Endothelial cell of umbilical vein (primary cell): ENCODE data around the gene BID. TPM values are rescaled to one million over a fixed set of nuclear protein-coding genes. Genes with fewer than 3 reads are reported as not detected.

Experiments
- BruUV-seq: library from RNA; stranded (reverse); fragments of 400-500 nt; replicated peaks from 2 replicates; lab custom pipeline; 2021; lab: Mats Ljungman, UMichigan
- CTCF ChIA-PET: fragments of 300-600, 350-600 bp; sonication (Branson Sonifier 250); formaldehyde crosslinking; loops from one replicate; lab custom pipeline; 2021; ENCODE audit warnings: antibody characterized with exemption, inconsistent platforms; lab: Charles Lee
- POLR2A ChIA-PET: fragments of 300-600, 350-600 bp; sonication (Branson Sonifier 250); formaldehyde crosslinking; loops from one replicate; lab custom pipeline; 2021; ENCODE audit warnings: antibody characterized with exemption, inconsistent platforms; lab: Charles Lee
- DNase-seq: peaks from one replicate; pipeline ENCODE4 v3.0.0-alpha.2; 2011; ENCODE audit warnings: low read depth, low spot score
- FAIRE-seq: peaks from 2 replicates; lab custom pipeline; 2011; peaks lifted over from hg19 to GRCh38; lab: Jason Lieb, UNC
- H2AFZ ChIP-seq: 2 replicates; pipeline ENCODE4 v1.6.0; 2012; ENCODE audit warnings: low read depth, low read length, control low read depth, inconsistent platforms
- H3K27ac ChIP-seq: 2 replicates; pipeline ENCODE4 v1.5.1; 2011; ENCODE audit warnings: low read depth, mild to moderate bottlenecking, control low read depth, low read length, moderate library complexity; ENCODE audit not compliant: insufficient read depth
- H3K27me3 ChIP-seq, 2 experiments: 2 replicates each; pipeline versions ENCODE4 v1.6.0 to v1.6.1; 2011; ENCODE audit warnings: low read length in 2 of 2, mixed read lengths in 1 of 2; ENCODE audit not compliant: control insufficient read depth in 2 of 2, insufficient read depth in 2 of 2
- H3K36me3 ChIP-seq, 2 experiments: 2 replicates in 1 of 2; 3 replicates in 1 of 2; pipeline ENCODE4 v1.5.1; 2011; ENCODE audit warnings: low read length in 2 of 2, mild to moderate bottlenecking in 1 of 2, moderate library complexity in 1 of 2; ENCODE audit not compliant: control insufficient read depth in 2 of 2, insufficient read depth in 2 of 2; ENCODE audit errors: extremely low read depth in 1 of 2
- H3K4me1 ChIP-seq: 3 replicates; pipeline ENCODE4 v1.5.1; 2011; ENCODE audit warnings: mild to moderate bottlenecking, low read length; ENCODE audit not compliant: control insufficient read depth, insufficient read depth; ENCODE audit errors: extremely low read depth
- H3K4me2 ChIP-seq: 2 replicates; pipeline ENCODE4 v1.6.1; 2011; ENCODE audit warnings: low read length, control low read depth, mixed read lengths; ENCODE audit not compliant: insufficient read depth
- H3K4me3 ChIP-seq, 3 experiments: fragments of 200-600 bp in 1 of 3; sonication (generic), shearing (Covaris generic) in 1 of 3; replicated peaks in 1 of 3; 2 replicates each; pipeline ENCODE4 v1.5.1; 2011 to 2016; ENCODE audit warnings: control low read depth in 3 of 3, low read length in 3 of 3, mild to moderate bottlenecking in 2 of 3, inconsistent platforms in 1 of 3, low read depth in 1 of 3, moderate library complexity in 1 of 3; ENCODE audit not compliant: insufficient read depth in 1 of 3
- H3K79me2 ChIP-seq: 2 replicates; pipeline ENCODE4 v1.6.0; 2012; ENCODE audit warnings: low read length, inconsistent platforms; ENCODE audit not compliant: control insufficient read depth, insufficient read depth
- H3K9ac ChIP-seq: replicated peaks from 2 replicates; pipeline ENCODE3; 2011; ENCODE audit warnings: low read length, control low read depth; ENCODE audit not compliant: insufficient read depth; ENCODE audit errors: extremely low read depth
- H3K9me1 ChIP-seq: replicated peaks from 3 replicates; pipeline ENCODE4 v1.6.0; 2011; ENCODE audit warnings: mild to moderate bottlenecking, low read length; ENCODE audit not compliant: control insufficient read depth, insufficient read depth; ENCODE audit errors: extremely low read depth
- H3K9me3 ChIP-seq: replicated peaks from 2 replicates; pipeline ENCODE4 v1.5.1; 2012; ENCODE audit warnings: low read length, inconsistent platforms; ENCODE audit not compliant: control insufficient read depth, insufficient read depth
- H4K20me1 ChIP-seq: replicated peaks from 2 replicates; pipeline ENCODE3; 2011; ENCODE audit warnings: mild to moderate bottlenecking, low read length; ENCODE audit not compliant: control insufficient read depth, insufficient read depth; ENCODE audit errors: extremely low read depth
- CTCF ChIP-seq, 2 donors: IDR thresholded peaks; 1 replicate in 1 of 2; 2 replicates in 1 of 2; pipeline ENCODE4 v1.5.1; 2011; ENCODE audit warnings: low read length in 2 of 2, mild to moderate bottlenecking in 2 of 2, moderate library complexity in 2 of 2, control low read depth in 1 of 2, inconsistent platforms in 1 of 2, low read depth in 1 of 2; ENCODE audit not compliant: insufficient read depth in 1 of 2; ENCODE audit errors: extremely low read depth in 1 of 2
- EZH2 ChIP-seq: IDR thresholded peaks from 2 replicates; pipeline ENCODE4 v1.6.1; 2012; ENCODE audit warnings: borderline replicate concordance, low read depth, mild to moderate bottlenecking, moderate library complexity, low read length, inconsistent platforms; ENCODE audit not compliant: severe bottlenecking
- FOS ChIP-seq: IDR thresholded peaks from 2 replicates; pipeline ENCODE4 v1.6.1; 2011; ENCODE audit warnings: mild to moderate bottlenecking, low read length, moderate library complexity, borderline replicate concordance; ENCODE audit not compliant: insufficient read depth
- GATA2 ChIP-seq: IDR thresholded peaks from 2 replicates; pipeline ENCODE4 v1.7.0; 2011; ENCODE audit warnings: low read depth, mild to moderate bottlenecking, moderate library complexity, mixed read lengths, low read length; ENCODE audit not compliant: insufficient read length, insufficient read depth
- MYC ChIP-seq: IDR thresholded peaks from one replicate; pipeline ENCODE4 v1.6.1; 2011; ENCODE audit warnings: mild to moderate bottlenecking, low read depth, low read length
- POLR2A ChIP-seq: IDR thresholded peaks from 2 replicates; pipeline ENCODE4 v1.6.1; 2012; ENCODE audit warnings: low read depth, mild to moderate bottlenecking, control low read depth, low read length
- POLR2AphosphoS5 ChIP-seq: IDR thresholded peaks from 2 replicates; pipeline ENCODE4 v1.6.1; 2012; ENCODE audit warnings: low read depth, mild to moderate bottlenecking, control low read depth, low read length, moderate library complexity; ENCODE audit not compliant: insufficient read depth
- dilution Hi-C: fragments of 300-500 bp; cut with MboI; formaldehyde crosslinking; loops from one replicate; pipeline ENCODE4 v1.15.0; 2019; ENCODE audit warnings: low sequenced_read_pairs; ENCODE audit not compliant: extremely low pct_ligation_motif_present
- intact Hi-C: fragments of 100-400 bp; cut with micrococcal nuclease; formaldehyde crosslinking; loops from one replicate; pipeline ENCODE4 v1.10.0; 2022
- polyA plus RNA-seq, 4 experiments: library from polyadenylated mRNA; depleted of rRNA in 3 of 4; stranded (reverse) in 3 of 4; unstranded in 1 of 4; fragments of >200 nt; gene quantifications; 2 replicates each; pipeline versions ENCODE4 v1.2.1 to v1.2.3, GENCODE V29; 2011 to 2012; ENCODE audit warnings: missing spikeins in 1 of 4
- total RNA-seq: library from RNA; stranded (reverse); gene quantifications from 2 replicates; pipeline ENCODE4 v1.2.3, GENCODE V29; 2021
- TF ChIP-seq, protein P1 (sequence below): IDR thresholded peaks from 2 replicates; pipeline ENCODE4 v1.6.1; 2011; ENCODE audit not compliant: insufficient read depth, insufficient read length

Gene BID
- total and polyA plus RNA-seq, 2 donors (not counting 3 experiments of a cell fraction or from before 2014, with no cell fraction given), result 39.0 to 119 TPM

- Histone ChIP-seq H3K27me3 (no peaks in the 10 kb centered on the region), H3K9me3 (no peaks in the 10 kb centered on the region), H3K4me2 (no peak overlapping the region), H3K9me1 (no peaks in the 10 kb centered on the region), H3K27ac (no peak overlapping the region), H4K20me1 (no peaks in the 10 kb centered on the region), H3K4me1 (no peaks in the 10 kb centered on the region), H2AFZ (no peak overlapping the region), H3K4me3 (no peak overlapping the region), H3K79me2 (peaks cover 4% of the 10 kb centered on the region), H3K36me3 (no peaks in the 10 kb centered on the region), H3K9ac (no peak overlapping the region)
- intact Hi-C loops (no loop called here), dilution Hi-C loops (no loop called here)
- BruUV-seq, result no TSS peak
- TF ChIP-seq FOS (no peak), CTCF (IDR thresholded peaks at IDR 0.05; ENCODE audit: extremely low read depth in 1 of 2, insufficient read depth in 1 of 2, low read depth in 1 of 2, low read length in 2 of 2) (peak in 1 of 2 donors; percentile 20)
- TF ChIP-seq, protein P1, sequence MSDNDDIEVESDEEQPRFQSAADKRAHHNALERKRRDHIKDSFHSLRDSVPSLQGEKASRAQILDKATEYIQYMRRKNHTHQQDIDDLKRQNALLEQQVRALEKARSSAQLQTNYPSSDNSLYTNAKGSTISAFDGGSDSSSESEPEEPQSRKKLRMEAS, result no peak
- POLR2A ChIA-PET, result no interaction called here
- DNase-seq (no peak), FAIRE-seq (no peak)
- CTCF ChIA-PET, result interaction anchor here (0.9 kb wide), 1 partner anchor 24 kb away, joined by 3 read pairs; no protein-coding TSS in a partner anchor
Observed at GRCh38 chr22:17748555-17749353, 25.5 kb downstream of the BID start.

- Histone ChIP-seq H4K20me1 (no peaks in the 10 kb centered on the region), H3K9me1 (no peaks in the 10 kb centered on the region), H3K79me2 (peaks cover 2% of the 10 kb centered on the region), H3K9me3 (no peaks in the 10 kb centered on the region), H2AFZ (no peak overlapping the region), H3K36me3 (no peaks in the 10 kb centered on the region), H3K27me3 (no peaks in the 10 kb centered on the region), H3K4me2 (no peak overlapping the region), H3K4me3 (no peak overlapping the region), H3K4me1 (no peaks in the 10 kb centered on the region), H3K9ac (no peak overlapping the region), H3K27ac (no peak overlapping the region)
- no peak for DNase-seq
- no peak for FAIRE-seq
- TF ChIP-seq, protein P1, result no peak
- TF ChIP-seq POLR2AphosphoS5 (no peak), GATA2 (no peak), EZH2 (no peak), MYC (no peak), POLR2A (no peak)
- intact Hi-C loops, result no loop called here
- ChIA-PET CTCF (interaction anchor here (1.9 to 7.4 kb wide), 2 partner anchors 39 to 329 kb away, joined by 7 to 99 read pairs; no protein-coding TSS in a partner anchor), POLR2A (no interaction called here)
- dilution Hi-C loops, result no loop called here
- BruUV-seq, result no TSS peak
Observed at GRCh38 chr22:17746916-17747315, 27.4 kb downstream of the BID start.
